ACC112 (cell line): ENCODE results near the gene ATG16L2.
"Not testable (repeated sequence)": the region's sequence is repeated elsewhere in the genome, so short reads cannot be mapped to it uniquely, and the experiment has no call there.

Experiments used
- H2AFZ ChIP-seq: fragments of 200-600 bp; sonication (generic); one replicate; pipeline ENCODE4 v1.6.0; 2017; ENCODE audit warnings: antibody characterized with exemption, low read length; ENCODE audit not compliant: unreplicated experiment
- H3K27ac ChIP-seq: fragments of 200-600 bp; sonication (generic); 2 replicates; pipeline ENCODE4 v1.5.1; 2014; ENCODE audit warnings: low read depth, mild to moderate bottlenecking, antibody characterized with exemption, low read length, moderate library complexity
- H3K27me3 ChIP-seq: fragments of 200-600 bp; sonication (generic); 2 replicates; pipeline ENCODE4 v1.6.1; 2014; ENCODE audit warnings: mild to moderate bottlenecking, antibody characterized with exemption, low read length, moderate library complexity, mixed read lengths; ENCODE audit not compliant: insufficient read depth
- H3K36me3 ChIP-seq: fragments of 200-600 bp; sonication (generic); 2 replicates; pipeline ENCODE4 v1.6.1; 2016; ENCODE audit warnings: mild to moderate bottlenecking, antibody characterized with exemption, low read length, moderate library complexity, mixed read lengths; ENCODE audit not compliant: insufficient read depth
- H3K4me1 ChIP-seq: fragments of 200-600 bp; sonication (generic); one replicate; pipeline ENCODE4 v1.6.1; 2016; ENCODE audit warnings: low read length, mixed read lengths; ENCODE audit not compliant: insufficient read depth, unreplicated experiment, control insufficient read depth
- H3K4me3 ChIP-seq: fragments of 200-600 bp; sonication (generic); 2 replicates; pipeline ENCODE4 v1.5.1; 2014; ENCODE audit warnings: mild to moderate bottlenecking, low read depth, low read length
- H3K79me2 ChIP-seq: fragments of 200-600 bp; sonication (generic); one replicate; pipeline ENCODE4 v1.6.0; 2016; ENCODE audit warnings: low read length; ENCODE audit not compliant: control insufficient read depth, unreplicated experiment, insufficient read depth

The ATG16L2 gene

DNA sequence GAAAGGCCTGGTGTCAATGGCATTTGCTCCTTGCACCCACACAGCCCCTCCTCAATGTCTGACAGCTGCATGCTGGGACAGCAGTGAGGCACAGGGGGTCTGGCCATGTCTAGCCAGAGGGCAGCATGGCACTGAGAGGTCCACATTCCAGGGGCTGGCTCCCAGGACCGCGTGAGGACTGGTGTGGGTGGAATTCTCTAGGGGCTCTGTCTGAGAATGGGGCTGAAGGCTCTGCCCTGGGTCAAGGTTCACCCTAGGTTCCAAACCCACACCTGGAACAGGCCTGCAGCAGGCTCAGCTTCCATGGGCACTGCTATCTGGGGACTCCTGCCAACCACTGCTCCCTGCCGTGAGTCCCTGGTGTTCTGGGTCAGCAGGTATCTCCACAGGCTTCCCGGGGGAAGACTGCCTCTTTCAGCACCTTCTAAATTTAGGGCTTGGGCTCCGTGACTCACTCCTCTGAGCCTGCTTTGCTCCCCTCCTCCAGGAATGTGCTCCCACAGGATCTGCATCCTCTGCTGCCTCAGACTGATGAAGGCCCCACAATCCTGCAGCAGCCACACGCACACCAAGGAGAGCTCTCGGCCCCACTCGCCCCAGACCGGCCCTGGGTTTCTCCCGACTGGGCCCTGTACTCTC is 24.6 kb upstream of the ATG16L2 start:
- Histone ChIP-seq H3K27ac (no peak overlapping the region), H3K4me3 (no peak overlapping the region), H3K36me3 (no peaks in the 10 kb centered on the region), H2AFZ (no peak overlapping the region), H3K27me3 (no peaks in the 10 kb centered on the region), H3K79me2 (no peaks in the 10 kb centered on the region), H3K4me1 (peaks cover 21% of the 10 kb centered on the region)

DNA sequence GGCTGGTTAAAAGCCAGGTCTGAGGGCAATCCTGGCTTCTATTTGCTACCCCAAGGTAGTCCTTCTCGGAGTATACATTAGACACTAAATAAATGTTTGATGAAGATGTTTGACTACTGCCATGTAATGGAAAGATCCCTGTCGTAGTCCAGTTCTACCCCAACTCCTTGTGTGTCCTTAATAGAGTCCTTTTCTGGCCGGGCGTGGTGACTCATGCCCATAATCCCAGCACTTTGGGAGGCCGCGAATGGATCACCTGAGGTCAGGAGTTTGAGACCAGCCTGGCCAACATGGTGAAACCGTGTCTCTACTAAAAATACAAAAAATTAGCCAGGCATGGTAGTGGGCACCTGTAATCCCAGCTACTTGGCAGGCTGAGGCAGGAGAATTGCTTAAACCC is 23.0 kb upstream of the ATG16L2 start:
- H3K27ac ChIP-seq, H3K79me2 ChIP-seq, H3K36me3 ChIP-seq, H2AFZ ChIP-seq, H3K4me3 ChIP-seq, H3K27me3 ChIP-seq: not testable (repeated sequence)
- H3K4me1 ChIP-seq: peaks cover 23% of the 10 kb centered on the region

GRCh38 chr11:72792437-72793021 is 21.7 kb upstream of the ATG16L2 start:
- Histone ChIP-seq H3K79me2 (no peaks in the 10 kb centered on the region), H3K36me3 (no peaks in the 10 kb centered on the region), H3K27me3 (no peaks in the 10 kb centered on the region), H3K4me1 (peaks cover 23% of the 10 kb centered on the region), H3K27ac (no peak overlapping the region), H3K4me3 (no peak overlapping the region), H2AFZ (peak overlapping the region; percentile 99)

DNA sequence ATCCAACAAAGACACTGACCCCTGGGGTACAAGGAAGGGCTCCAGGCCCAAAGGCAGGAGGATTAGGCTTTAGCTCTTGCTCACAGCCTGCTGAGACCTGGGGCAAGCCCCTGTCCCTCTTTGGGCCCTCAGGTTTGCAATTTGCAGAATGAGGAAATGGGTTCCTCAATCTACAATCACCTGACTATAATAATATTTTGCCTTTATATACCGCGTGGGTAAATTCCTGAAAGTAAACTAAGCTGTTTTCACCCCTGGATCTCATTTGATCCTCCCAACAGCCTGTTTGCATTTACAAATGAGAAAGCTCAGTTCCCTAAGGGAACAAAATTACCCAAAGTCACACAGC is 21.2 kb upstream of the ATG16L2 start:
- H3K36me3 ChIP-seq: no peaks in the 10 kb centered on the region
- peak overlapping the region; percentile 92 for H3K4me3 ChIP-seq
- peaks cover 23% of the 10 kb centered on the region for H3K4me1 ChIP-seq
- no peaks in the 10 kb centered on the region for H3K27me3 ChIP-seq
- peak overlapping the region; percentile 99 for H2AFZ ChIP-seq
- H3K27ac ChIP-seq: peak overlapping the region; percentile 37; the same call in 1 of the 2 replicates
- no peaks in the 10 kb centered on the region for H3K79me2 ChIP-seq

- Histone ChIP-seq H3K36me3 (no peaks in the 10 kb centered on the region), H3K79me2 (no peaks in the 10 kb centered on the region), H2AFZ (peak within 1 kb of the TSS; percentile 99), H3K27me3 (no peaks in the 10 kb centered on the region), H3K4me3 (peak within 1 kb of the TSS; percentile 92), H3K4me1 (peaks cover 23% of the 10 kb centered on the region), H3K27ac (peak within 1 kb of the TSS; percentile 66)
These were observed 20.5 kb upstream of the ATG16L2 start, which contains the start of gene STARD10 for GRCh38 chr11:72793425-72794367. TSS of gene STARD10 (minus strand) at chr11:72794047. CDS start at chr11:72781181, 12,866 bp downstream.

- Histone ChIP-seq H3K27me3 (no peaks in the 10 kb centered on the region), H3K27ac (no peak overlapping the region), H3K4me1 (peaks cover 3% of the 10 kb centered on the region), H3K4me3 (no peak overlapping the region), H2AFZ (no peak overlapping the region), H3K36me3 (no peaks in the 10 kb centered on the region), H3K79me2 (no peaks in the 10 kb centered on the region)
These were observed 15.8 kb upstream of the ATG16L2 start for GRCh38 chr11:72798361-72798760.

GRCh38 chr11:72799441-72799840 is 14.8 kb upstream of the ATG16L2 start:
- Histone ChIP-seq H3K79me2 (no peaks in the 10 kb centered on the region), H2AFZ (no peak overlapping the region), H3K36me3 (no peaks in the 10 kb centered on the region), H3K4me3 (no peak overlapping the region), H3K4me1 (peaks cover 3% of the 10 kb centered on the region), H3K27me3 (no peaks in the 10 kb centered on the region), H3K27ac (no peak overlapping the region)

- no peaks in the 10 kb centered on the region for H3K36me3 ChIP-seq
- H3K4me3 ChIP-seq: no peak overlapping the region
- H2AFZ ChIP-seq: no peak overlapping the region
- no peaks in the 10 kb centered on the region for H3K79me2 ChIP-seq
- H3K4me1 ChIP-seq: no peaks in the 10 kb centered on the region
- H3K27ac ChIP-seq: no peak overlapping the region
- no peaks in the 10 kb centered on the region for H3K27me3 ChIP-seq
These were observed 11.4 kb upstream of the ATG16L2 start for GRCh38 chr11:72802822-72803221.

DNA sequence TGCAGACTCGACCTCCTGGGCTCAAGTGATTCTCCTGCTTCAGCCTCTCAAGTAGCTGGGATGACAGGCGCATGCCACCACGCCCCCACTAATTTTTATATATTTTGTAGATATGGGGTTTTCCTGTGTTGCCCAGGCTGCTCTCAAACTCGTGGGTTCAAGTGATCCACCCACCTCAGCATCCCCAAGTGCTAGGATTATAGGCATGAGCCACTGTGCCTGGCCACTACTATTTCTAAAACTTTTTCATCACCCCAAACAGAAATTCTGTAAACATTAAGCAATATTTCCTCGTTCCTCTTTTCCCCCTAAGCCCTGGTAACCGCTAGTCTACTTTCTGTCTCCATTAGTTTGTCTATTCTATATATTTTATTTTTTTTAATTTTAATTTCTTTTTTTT is 9.0 kb upstream of the ATG16L2 start:
- Histone ChIP-seq H3K36me3 (peaks cover 6% of the 10 kb centered on the region; the same call in 1 of the 2 replicates), H3K27ac (no peak overlapping the region), H2AFZ (no peak overlapping the region), H3K4me1 (no peaks in the 10 kb centered on the region), H3K79me2 (no peaks in the 10 kb centered on the region), H3K27me3 (no peaks in the 10 kb centered on the region), H3K4me3 (no peak overlapping the region)

DNA sequence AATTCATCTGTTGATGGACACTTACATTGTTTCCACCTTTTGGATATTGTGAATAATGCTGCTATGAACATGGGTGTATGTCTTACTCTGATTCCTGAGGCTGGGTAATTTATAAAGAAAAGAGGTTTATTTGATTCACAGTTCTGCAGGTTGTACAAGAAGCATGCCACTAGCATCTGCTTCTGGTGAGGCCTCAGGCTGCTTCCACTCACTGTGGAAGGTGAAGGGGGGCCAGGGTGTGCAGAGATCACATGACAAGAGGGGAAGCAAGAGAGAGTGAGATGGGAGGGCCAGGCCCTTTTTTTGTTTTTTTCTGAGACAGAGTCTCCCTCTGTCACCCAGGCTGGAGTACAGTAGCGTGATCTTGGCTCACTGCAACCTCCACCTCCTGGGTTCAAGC is 7.8 kb upstream of the ATG16L2 start:
- H3K4me3 ChIP-seq, H3K4me1 ChIP-seq, H3K36me3 ChIP-seq, H2AFZ ChIP-seq, H3K79me2 ChIP-seq, H3K27me3 ChIP-seq, H3K27ac ChIP-seq: not testable (repeated sequence)
